WTC11 (cell line): ENCODE data around the gene VILL.

Experiments
- CTCF ChIP-seq: fragments of 200-600 bp; IDR thresholded peaks from 2 replicates; pipeline ENCODE4 v1.8.0; 2022; ENCODE audit warnings: antibody characterized with exemption
- PRRX2 ChIP-seq: fragments of 250-450 bp; sonication (Bioruptor Pico); IDR thresholded peaks from 2 replicates; pipeline ENCODE4 v1.8.0; 2021; ENCODE audit warnings: mild to moderate bottlenecking
- RELA ChIP-seq: sonication (generic); formaldehyde crosslinking; IDR thresholded peaks from 2 replicates; pipeline ENCODE4 v1.8.1; 2022; ENCODE audit warnings: missing genetic modification reagents, mild to moderate bottlenecking, borderline replicate concordance
- USF2 ChIP-seq: sonication (generic); formaldehyde crosslinking; IDR thresholded peaks from 2 replicates; pipeline ENCODE4 v1.8.1; 2023; ENCODE audit warnings: mild to moderate bottlenecking, missing genetic modification reagents, moderate library complexity
- ZNF281 ChIP-seq: sonication (generic); formaldehyde crosslinking; IDR thresholded peaks from 2 replicates; pipeline ENCODE4 v1.8.0; 2023; ENCODE audit warnings: mild to moderate bottlenecking, missing genetic modification reagents

DNA sequence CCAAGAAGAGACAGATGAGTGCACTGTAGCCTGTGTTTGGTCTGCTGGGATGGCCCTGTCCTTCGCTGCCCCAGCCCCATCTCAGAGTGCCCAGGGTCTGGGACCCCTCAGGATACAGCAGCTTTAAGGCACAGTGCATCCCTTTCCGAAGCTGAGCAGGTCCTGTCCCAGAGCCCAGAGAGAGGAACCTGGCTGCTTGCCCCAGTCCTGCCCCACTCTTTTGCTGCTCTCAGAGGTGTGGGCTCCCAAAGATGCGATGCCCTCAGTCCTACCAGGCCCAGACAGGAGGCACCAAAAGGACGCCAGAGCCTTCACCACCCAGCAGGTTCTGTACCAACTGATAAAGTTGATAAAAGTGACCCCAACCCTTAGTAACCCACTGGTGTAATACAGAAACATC lies 30.6 kb downstream of the VILL start:
- no peak for TF ChIP-seq CTCF
- no peak for TF ChIP-seq RELA
- no peak for TF ChIP-seq ZNF281 (CRISPR knock-in tag)
- TF ChIP-seq USF2 (CRISPR knock-in tag) = no peak
- TF ChIP-seq PRRX2 (CRISPR knock-in tag) = no peak
